Tibial nerve (tissue), 4 donors: ENCODE data around the gene SNRNP200.

Source experiments
- EP300 ChIP-seq, 2 donors: sonication (generic); formaldehyde crosslinking; IDR thresholded peaks; one replicate each; pipeline ENCODE4 v1.6.1; 2017; ENCODE audit warnings: antibody characterized with exemption in 2 of 2, mild to moderate bottlenecking in 1 of 2
- POLR2A ChIP-seq, 2 donors: fragments of 450-650 bp; IDR thresholded peaks; one replicate each; pipeline ENCODE4 v1.6.1; 2017; ENCODE audit warnings: antibody characterized with exemption in 2 of 2, mild to moderate bottlenecking in 2 of 2, moderate library complexity in 2 of 2
- TF ChIP-seq, protein P1 (sequence below), 5 experiments: fragments of 200-600 bp in 3 of 5; fragments of 450-650 bp in 2 of 5; sonication (generic) in 3 of 5; IDR thresholded peaks; one replicate each; pipeline ENCODE4 v1.5.1; 2016 to 2019; ENCODE audit warnings: antibody characterized with exemption in 5 of 5, mild to moderate bottlenecking in 3 of 5, moderate library complexity in 2 of 5

DNA sequence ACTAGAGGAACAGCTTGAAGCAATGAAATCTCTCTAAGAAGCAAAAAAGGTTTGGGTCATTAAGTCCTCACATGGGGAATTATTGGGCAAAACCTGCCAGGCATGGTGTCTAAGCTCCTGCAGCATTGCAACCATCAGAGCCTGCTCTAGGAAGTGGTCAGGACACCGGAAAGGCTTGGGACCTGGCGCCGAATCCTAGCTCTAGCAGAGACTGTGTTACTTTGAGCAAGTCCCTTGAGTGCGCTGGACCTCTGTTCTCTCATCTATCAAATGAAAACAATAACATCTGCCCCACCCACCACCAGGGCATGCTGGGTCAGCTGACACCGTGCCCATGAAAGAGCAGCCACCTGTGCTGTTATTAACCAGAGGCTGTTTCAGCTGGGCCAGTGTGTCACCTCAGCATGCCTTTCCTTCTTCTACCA is 45.8 kb downstream of the SNRNP200 start:
- TF ChIP-seq, protein P1, sequence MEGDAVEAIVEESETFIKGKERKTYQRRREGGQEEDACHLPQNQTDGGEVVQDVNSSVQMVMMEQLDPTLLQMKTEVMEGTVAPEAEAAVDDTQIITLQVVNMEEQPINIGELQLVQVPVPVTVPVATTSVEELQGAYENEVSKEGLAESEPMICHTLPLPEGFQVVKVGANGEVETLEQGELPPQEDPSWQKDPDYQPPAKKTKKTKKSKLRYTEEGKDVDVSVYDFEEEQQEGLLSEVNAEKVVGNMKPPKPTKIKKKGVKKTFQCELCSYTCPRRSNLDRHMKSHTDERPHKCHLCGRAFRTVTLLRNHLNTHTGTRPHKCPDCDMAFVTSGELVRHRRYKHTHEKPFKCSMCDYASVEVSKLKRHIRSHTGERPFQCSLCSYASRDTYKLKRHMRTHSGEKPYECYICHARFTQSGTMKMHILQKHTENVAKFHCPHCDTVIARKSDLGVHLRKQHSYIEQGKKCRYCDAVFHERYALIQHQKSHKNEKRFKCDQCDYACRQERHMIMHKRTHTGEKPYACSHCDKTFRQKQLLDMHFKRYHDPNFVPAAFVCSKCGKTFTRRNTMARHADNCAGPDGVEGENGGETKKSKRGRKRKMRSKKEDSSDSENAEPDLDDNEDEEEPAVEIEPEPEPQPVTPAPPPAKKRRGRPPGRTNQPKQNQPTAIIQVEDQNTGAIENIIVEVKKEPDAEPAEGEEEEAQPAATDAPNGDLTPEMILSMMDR (IDR thresholded peaks at IDR 0.05) = no peak
- TF ChIP-seq POLR2A (IDR thresholded peaks at IDR 0.05) (no peak), EP300 (IDR thresholded peaks at IDR 0.05) (no peak)
